Stimulated activated CD4-positive, alpha-beta T cell treated with anti-CD3 and anti-CD28 coated beads, TNF-alpha, amount 100 ng/mL, for 4 hours (primary cell): ENCODE data around the gene IL17B.
A peak's percentile ranks its signal among the peaks of the same experiment; 100 is the strongest.

Source experiments
- DNase-seq, 3 experiments: peaks; one replicate each; pipeline ENCODE4 v3.0.0-alpha.2; 2020; ENCODE audit warnings: low read depth in 3 of 3

The IL17B gene

DNA sequence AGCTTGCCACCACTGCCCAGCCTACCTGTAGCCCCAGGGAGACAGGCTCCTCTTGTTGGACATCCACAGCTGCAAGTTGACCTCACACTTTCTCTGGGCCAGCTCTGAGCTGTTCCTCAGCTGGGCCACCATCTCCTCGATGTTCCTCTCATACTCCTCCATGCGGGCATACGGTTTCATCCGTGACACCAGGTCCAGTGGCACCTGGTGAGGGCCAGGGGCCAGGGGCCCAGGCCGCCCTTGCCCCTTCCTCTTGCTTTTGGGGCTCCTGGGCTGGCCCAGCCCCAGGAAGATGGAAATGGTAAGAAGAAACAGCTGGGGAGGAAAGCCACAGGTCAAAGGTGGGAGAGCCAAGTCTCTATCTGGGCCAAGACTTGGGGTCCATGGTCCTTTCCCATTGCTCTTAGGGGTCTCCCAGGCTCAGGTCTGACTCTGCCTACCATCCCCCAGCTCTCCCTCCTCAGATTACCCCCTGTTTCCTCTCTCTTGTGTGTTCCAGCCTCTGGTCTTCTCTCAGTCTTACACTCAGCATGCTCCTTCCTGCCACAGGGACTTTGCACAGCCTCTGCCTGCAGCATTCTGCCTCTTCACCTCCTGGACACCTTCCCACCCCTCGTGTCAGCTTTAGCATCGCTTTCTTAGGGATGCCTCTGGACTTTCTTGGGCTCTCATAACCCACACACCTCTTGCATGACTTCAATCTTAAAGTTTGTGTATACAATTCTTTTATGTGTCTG, 2.2 kb downstream of the IL17B start:
- DNase-seq, result no peak

DNA sequence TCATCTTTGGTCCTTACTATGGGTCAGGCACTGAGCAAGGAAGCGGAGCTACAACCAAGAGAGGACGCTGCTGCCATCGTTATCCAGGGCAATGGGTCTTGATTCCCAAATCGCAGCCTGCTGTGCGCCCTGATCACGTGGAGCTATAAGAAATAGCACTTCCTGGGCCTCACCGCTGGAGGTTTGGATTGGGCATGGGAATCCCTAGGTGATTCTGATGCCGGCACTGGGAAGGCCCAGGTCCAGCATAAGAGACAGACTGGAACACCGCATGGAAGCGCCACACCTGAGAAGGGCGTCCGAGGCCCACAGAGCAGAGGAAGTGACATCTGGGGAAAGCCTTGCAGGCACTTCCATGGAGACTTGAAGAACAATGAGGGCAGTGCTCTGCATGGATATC, 3.0 kb downstream of the IL17B start:
- DNase-seq, result no peak

DNA sequence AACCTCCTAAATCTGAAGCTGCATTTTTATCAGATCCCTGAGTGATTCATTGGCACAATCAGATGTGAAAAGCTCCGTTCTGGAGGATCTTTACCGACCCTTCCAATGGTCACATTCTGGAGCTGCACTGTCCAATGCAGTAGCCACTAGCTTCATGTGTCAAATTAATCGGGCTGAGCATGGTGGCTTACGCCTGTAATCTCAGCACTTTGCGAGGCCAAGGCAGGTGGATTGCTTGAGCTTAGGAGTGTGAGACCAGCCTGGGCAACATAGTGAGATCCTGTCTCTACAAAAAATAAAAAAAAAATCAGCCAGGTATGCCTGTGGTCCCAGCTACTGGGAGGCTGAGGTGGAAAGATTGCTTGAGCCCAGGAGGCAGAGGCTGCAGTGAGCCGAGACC, 3.7 kb downstream of the IL17B start:
- DNase-seq, result no peak

DNA sequence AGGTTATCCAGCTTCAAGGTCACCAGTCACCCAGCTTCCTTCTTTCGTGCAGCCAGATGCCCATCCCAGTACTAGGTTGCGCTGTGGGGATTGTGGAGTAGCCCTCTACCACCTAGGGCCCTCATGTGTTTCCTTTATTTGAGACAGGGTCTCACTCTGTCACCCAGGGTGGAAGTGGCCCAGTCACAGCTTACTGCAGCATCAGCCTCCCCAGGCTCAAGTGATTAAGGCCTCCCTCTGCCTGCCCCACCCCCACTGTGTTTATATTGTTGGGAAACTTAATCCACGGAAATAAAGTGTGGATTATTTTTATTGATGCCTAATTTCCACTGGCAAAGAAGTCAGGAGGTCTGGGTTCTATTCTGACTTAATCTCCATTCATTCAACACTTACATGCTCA, 4.3 kb downstream of the IL17B start:
- DNase-seq, result no peak

GRCh38 chr5:149374303-149374702, 4.8 kb downstream of the IL17B start:
- no peak for DNase-seq

GRCh38 chr5:149372932-149373331, 6.2 kb downstream of the IL17B start:
- no peak for DNase-seq

GRCh38 chr5:149372076-149372795, 6.9 kb downstream of the IL17B start:
- DNase-seq, result no peak

DNA sequence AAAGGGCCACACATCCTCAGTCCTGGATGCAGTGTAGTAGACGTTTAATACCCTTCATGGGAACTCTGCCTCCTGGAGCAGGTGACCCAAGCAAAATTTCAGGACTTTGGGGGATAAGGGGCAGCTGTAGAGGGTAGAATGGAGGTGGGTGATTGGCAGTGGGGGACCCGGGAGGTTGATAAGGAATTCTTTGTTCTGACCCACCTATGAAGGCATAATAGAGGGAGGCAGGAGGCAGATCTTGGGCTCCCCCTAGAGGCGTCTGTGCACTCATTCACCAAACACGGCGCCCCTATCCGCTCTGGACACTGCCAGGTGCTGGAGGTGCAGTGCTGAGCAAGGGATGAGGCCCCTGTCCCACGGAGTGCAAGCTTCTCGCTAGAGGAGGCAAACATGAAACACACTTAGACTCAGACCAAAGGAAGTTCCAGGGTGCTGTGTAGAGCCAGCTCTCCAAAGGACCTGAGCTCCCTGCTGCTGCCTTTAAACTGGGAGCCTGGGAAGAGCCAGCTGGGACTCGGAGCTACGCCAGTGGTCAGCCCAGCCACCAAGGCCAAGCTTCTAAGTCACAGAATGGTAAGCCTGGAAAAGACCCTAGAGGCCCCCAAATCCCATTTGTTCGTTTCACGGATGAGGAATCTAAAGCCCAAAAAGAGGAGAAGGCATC, 7.7 kb downstream of the IL17B start:
- DNase-seq, result peak; percentile 33 to 52 (median 43)

- no peak for DNase-seq
These were observed 8.2 kb downstream of the IL17B start for GRCh38 chr5:149370878-149371277.

- no peak for DNase-seq
These were observed 11.0 kb downstream of the IL17B start for GRCh38 chr5:149367972-149368645.

- DNase-seq, result peak; percentile 21 to 34 (median 24)
These were observed 11.7 kb downstream of the IL17B start for GRCh38 chr5:149367249-149367971.

- DNase-seq, result no peak
These were observed 12.8 kb downstream of the IL17B start for GRCh38 chr5:149366169-149366729.

DNA sequence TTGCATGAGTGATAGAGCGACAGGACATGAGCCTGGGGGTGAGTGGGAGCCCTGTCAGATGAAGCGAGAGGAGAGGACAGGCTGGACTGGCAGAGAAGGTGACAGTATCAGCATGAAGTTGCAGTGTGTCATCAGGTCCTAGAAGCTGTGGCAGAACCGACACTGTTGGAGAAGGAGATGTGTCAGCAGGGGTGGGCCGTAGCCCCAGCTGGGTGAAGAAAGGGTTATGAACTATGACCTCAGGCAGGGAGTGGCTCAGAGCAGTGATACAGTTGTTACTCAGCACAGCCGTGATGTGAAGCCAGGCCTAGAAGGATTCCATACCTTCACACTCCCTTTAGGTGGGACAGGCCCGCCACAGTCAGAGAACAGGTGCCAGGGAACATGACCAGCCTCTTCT, 13.7 kb downstream of the IL17B start:
- DNase-seq, result no peak

DNA sequence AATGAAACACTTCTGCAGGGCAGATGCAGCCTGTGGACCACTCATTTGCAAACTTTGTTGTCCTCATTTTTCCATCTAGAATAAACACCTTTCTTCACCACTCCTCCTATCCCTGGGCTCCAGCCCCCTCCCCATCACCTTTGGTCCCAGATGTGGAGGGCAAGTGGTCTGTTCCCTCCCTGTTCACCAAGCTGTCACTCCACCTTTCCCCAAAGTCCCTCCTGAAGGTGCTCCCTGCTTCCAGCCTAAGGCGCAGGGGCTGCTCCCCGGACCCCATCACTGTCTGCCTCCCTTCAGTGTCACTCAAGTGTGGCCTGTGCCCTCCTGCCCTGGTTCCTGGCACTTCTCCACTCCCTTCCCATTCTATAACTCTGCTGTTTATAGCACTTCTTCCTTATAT, 14.4 kb downstream of the IL17B start:
- DNase-seq, result no peak

- no peak for DNase-seq
These were observed 15.2 kb downstream of the IL17B start for GRCh38 chr5:149363936-149364335.

- no peak for DNase-seq
These were observed 15.7 kb downstream of the IL17B start for GRCh38 chr5:149363358-149363757.

DNA sequence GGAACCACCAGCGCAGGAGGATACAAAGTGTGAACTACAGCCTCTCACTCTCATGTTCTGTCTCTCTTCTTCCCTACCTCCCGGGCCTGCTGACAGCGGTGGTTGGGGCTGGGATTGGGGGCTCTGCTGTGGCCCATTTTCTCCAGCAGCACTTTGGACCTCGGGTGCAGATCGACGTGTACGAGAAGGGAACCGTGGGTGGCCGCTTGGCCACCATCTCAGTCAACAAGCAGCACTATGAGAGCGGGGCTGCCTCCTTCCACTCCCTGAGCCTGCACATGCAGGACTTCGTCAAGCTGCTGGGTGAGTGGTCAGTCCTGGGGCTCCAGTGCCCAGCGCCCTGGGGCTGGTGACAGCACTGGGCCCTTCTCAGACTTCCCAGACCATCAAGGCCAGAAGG, 16.6 kb downstream of the IL17B start:
- no peak for DNase-seq

DNA sequence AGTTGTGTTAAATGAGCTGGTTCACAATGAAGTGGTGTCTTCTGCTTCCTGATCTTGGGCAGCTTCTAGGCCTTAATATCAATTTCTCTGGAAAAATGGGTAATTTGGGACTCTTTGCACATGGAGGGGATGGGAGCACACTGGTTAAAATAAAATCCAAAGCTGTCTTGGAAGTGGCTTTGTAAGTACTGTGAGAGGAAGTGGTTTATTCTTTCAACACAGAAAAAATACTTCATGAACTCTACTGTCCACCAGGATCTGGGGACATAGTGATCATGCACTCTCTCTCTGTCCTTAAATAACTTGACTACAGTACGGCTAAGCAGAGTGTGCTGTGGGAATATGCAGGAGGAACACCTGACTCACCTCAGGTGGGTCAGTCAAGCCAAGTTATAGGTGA, 18.8 kb downstream of the IL17B start:
- no peak for DNase-seq

DNA sequence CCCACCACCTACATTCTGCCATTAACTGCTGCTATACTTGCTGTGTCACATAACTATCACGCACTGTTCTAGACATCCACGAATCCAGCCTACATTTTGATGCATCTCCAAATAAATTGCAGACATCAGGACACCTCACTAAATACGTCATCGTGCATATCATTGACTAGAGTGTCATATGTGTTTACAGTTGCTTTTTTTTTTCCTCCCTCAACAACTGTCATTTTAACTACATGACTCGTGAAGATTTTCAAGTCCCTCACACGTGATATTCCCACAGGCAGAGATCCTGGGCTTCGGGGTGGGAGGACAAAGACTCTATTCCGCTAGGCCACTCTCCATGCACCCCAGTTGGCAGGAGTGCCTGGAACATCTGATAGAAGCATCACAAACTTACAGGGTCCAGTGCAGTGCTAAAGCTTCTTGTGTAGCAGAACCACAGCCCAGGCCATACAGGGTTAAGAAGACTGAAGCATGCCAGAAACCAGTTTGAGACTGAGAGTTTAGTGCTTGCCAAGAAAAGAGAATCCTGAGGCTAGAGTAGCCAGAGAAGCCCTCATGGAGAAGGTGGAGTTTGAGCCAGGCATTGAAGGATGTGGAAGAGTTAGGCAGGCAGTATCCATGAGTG, 20.1 kb downstream of the IL17B start:
- no peak for DNase-seq

GRCh38 chr5:149358294-149358651, 20.8 kb downstream of the IL17B start:
- DNase-seq, result no peak
